CD4-positive, CD25-positive, alpha-beta regulatory T cell (primary cell): ENCODE results near the gene PLEK. TPM values are rescaled to one million over a fixed set of nuclear protein-coding genes. Genes with fewer than 3 reads are reported as not detected.
"Not testable (repeated sequence)": the region's sequence is repeated elsewhere in the genome, so short reads cannot be mapped to it uniquely, and the experiment has no call there.

Experiments used
- ATAC-seq, 2 donors: fragments of 150-1000 bp; cut with Tn5 transposase; one replicate each; pipeline ENCODE4 v1.10.0; 2021; ENCODE audit warnings: low read depth in 2 of 2, moderate number of reproducible peaks in 2 of 2, moderate library complexity in 1 of 2
- DNase-seq, 3 donors: peaks; one replicate each; pipeline versions ENCODE4 v3.0.0 to v3.0.0-alpha.2; 2012 to 2022; ENCODE audit warnings: mixed read lengths in 1 of 3
- H3K27ac ChIP-seq: one replicate; pipeline ENCODE4 v1.7.0; 2013; ENCODE audit warnings: mild to moderate bottlenecking, low read length; ENCODE audit not compliant: insufficient read depth, poor library complexity, severe bottlenecking
- H3K27me3 ChIP-seq: one replicate; pipeline ENCODE4 v1.7.0; 2013; ENCODE audit warnings: low read length; ENCODE audit not compliant: control insufficient read depth, insufficient read depth
- H3K36me3 ChIP-seq: one replicate; pipeline ENCODE4 v1.7.0; 2013; ENCODE audit warnings: mild to moderate bottlenecking, low read length, moderate library complexity; ENCODE audit not compliant: control insufficient read depth, insufficient read depth
- H3K4me1 ChIP-seq: 2 replicates; pipeline ENCODE4 v1.7.0; 2013; ENCODE audit warnings: mild to moderate bottlenecking, low read length; ENCODE audit not compliant: insufficient read depth, control insufficient read depth, poor library complexity, severe bottlenecking
- H3K4me3 ChIP-seq: one replicate; pipeline ENCODE4 v1.7.0; 2013; ENCODE audit warnings: low read depth, mild to moderate bottlenecking, low read length, moderate library complexity
- H3K9me3 ChIP-seq, 2 experiments: 1 replicate in 1 of 2; 2 replicates in 1 of 2; pipeline ENCODE4 v1.7.0; 2013; ENCODE audit warnings: low read length in 2 of 2, mild to moderate bottlenecking in 1 of 2, moderate library complexity in 1 of 2; ENCODE audit not compliant: control insufficient read depth in 2 of 2
- H3K27ac Mint-ChIP-seq, 3 donors: one replicate each; pipeline ENCODE4 v1.8.0; 2020 to 2022; ENCODE audit warnings: mild to moderate bottlenecking in 3 of 3, mixed read lengths in 3 of 3, moderate library complexity in 2 of 3
- H3K27me3 Mint-ChIP-seq: one replicate; pipeline ENCODE4 v1.8.0; 2022; ENCODE audit warnings: mild to moderate bottlenecking, mixed read lengths
- H3K36me3 Mint-ChIP-seq: one replicate; pipeline ENCODE4 v1.8.0; 2020; ENCODE audit warnings: mixed read lengths
- H3K4me1 Mint-ChIP-seq, 4 donors: one replicate each; pipeline ENCODE4 v1.8.0; 2020 to 2022; ENCODE audit warnings: mixed read lengths in 4 of 4, mild to moderate bottlenecking in 1 of 4
- H3K4me3 Mint-ChIP-seq, 4 donors: one replicate each; pipeline ENCODE4 v1.8.0; 2020 to 2022; ENCODE audit warnings: mild to moderate bottlenecking in 4 of 4, mixed read lengths in 4 of 4, moderate library complexity in 3 of 4
- H3K9me3 Mint-ChIP-seq, 7 donors: one replicate each; pipeline ENCODE4 v1.8.0; 2020 to 2022; ENCODE audit warnings: mixed read lengths in 7 of 7, mild to moderate bottlenecking in 3 of 7, moderate library complexity in 2 of 7
- polyA plus RNA-seq, 4 donors: library from polyadenylated mRNA; unstranded; fragments of 300-500 nt; fragmentation: Illumina TruSeq; gene quantifications; one replicate each; pipeline ENCODE4 v1.2.3, GENCODE V29; 2021
- total RNA-seq: library from RNA; stranded (reverse); gene quantifications from one replicate; pipeline ENCODE4 v1.2.3, GENCODE V29; 2022

The PLEK gene
- total and polyA plus RNA-seq, 5 donors from 2014 or later, result 2.2 to 10.1 (median 5.8) TPM

GRCh38 chr2:68438455-68439303 lies 73.6 kb downstream of the PLEK start:
- H3K36me3 ChIP-seq, result no peaks in the 10 kb centered on the region
- H3K9me3 ChIP-seq, result no peaks in the 10 kb centered on the region
- ATAC-seq (no peak), DNase-seq (no peak)
- H3K4me3 ChIP-seq, result no peak overlapping the region
- Mint-ChIP-seq H3K27me3 (peaks cover 4% of the 10 kb centered on the region), H3K27ac (peak overlapping the region in 1 of 3 donors; percentile 19), H3K9me3 (no peaks in the 10 kb centered on the region), H3K4me1 (peaks cover 11 to 18% (median 13%) of the 10 kb centered on the region in 4 donors), H3K36me3 (no peaks in the 10 kb centered on the region), H3K4me3 (no peak overlapping the region)
- H3K27me3 ChIP-seq, result no peaks in the 10 kb centered on the region
- H3K27ac ChIP-seq, result no peak overlapping the region
- peaks cover 11% of the 10 kb centered on the region for H3K4me1 ChIP-seq

- Mint-ChIP-seq H3K27me3 (peaks cover 4% of the 10 kb centered on the region), H3K4me3 (peak overlapping the region in 1 of 4 donors; percentile 3), H3K27ac (peak overlapping the region in 2 of 3 donors; percentile 70 to 87), H3K36me3 (no peaks in the 10 kb centered on the region), H3K9me3 (no peaks in the 10 kb centered on the region), H3K4me1 (peaks cover 11 to 14% (median 13%) of the 10 kb centered on the region in 4 donors)
- ATAC-seq (peak; percentile 90 to 92), DNase-seq (peak; percentile 75 to 88 (median 83))
- Histone ChIP-seq H3K4me3 (no peak overlapping the region), H3K4me1 (peaks cover 11% of the 10 kb centered on the region), H3K9me3 (no peaks in the 10 kb centered on the region), H3K27ac (peak overlapping the region; percentile 53), H3K27me3 (no peaks in the 10 kb centered on the region), H3K36me3 (no peaks in the 10 kb centered on the region)
Measured at GRCh38 chr2:68441179-68441993, 76.3 kb downstream of the PLEK start.

GRCh38 chr2:68441994-68442322 lies 76.9 kb downstream of the PLEK start:
- H3K27ac Mint-ChIP-seq, result no peak overlapping the region

GRCh38 chr2:68446425-68446824 lies 81.3 kb downstream of the PLEK start:
- not testable (repeated sequence) for H3K36me3 ChIP-seq

More at GRCh38 chr2:68441994-68442322, 76.9 kb downstream of the PLEK start:
- Histone ChIP-seq H3K27ac (no peak overlapping the region), H3K36me3 (no peaks in the 10 kb centered on the region), H3K9me3 (no peaks in the 10 kb centered on the region), H3K4me1 (peaks cover 11% of the 10 kb centered on the region), H3K4me3 (no peak overlapping the region), H3K27me3 (no peaks in the 10 kb centered on the region)
- H3K27me3 Mint-ChIP-seq, result peaks cover 4% of the 10 kb centered on the region
- DNase-seq (no peak), ATAC-seq (no peak)
- H3K4me3 Mint-ChIP-seq, result no peak overlapping the region
- peaks cover 0 to under 1% (median 0%) of the 10 kb centered on the region in 7 donors for H3K9me3 Mint-ChIP-seq
- H3K4me1 Mint-ChIP-seq, result peaks cover 11 to 14% (median 13%) of the 10 kb centered on the region in 4 donors
- no peaks in the 10 kb centered on the region for H3K36me3 Mint-ChIP-seq

More at GRCh38 chr2:68446425-68446824, 81.3 kb downstream of the PLEK start:
- H3K27ac Mint-ChIP-seq, H3K27me3 ChIP-seq, H3K36me3 Mint-ChIP-seq, H3K27ac ChIP-seq, H3K9me3 ChIP-seq, ATAC-seq, H3K4me3 Mint-ChIP-seq, H3K4me1 Mint-ChIP-seq, H3K4me3 ChIP-seq, DNase-seq, H3K4me1 ChIP-seq, H3K27me3 Mint-ChIP-seq, H3K9me3 Mint-ChIP-seq: not testable (repeated sequence)

Other genes starting within 250 kb of the PLEK start
- gene PNO1, start 207.4 kb upstream of the PLEK start, total RNA-seq, result 29.8 TPM
- 10 to 100 TPM; 20.6 to 25.0 (median 22.8) TPM for gene PNO1, start 207.4 kb upstream of the PLEK start, polyA plus RNA-seq
- 68.2 TPM for gene PPP3R1, start 112.8 kb upstream of the PLEK start, total RNA-seq
- gene PPP3R1, start 112.8 kb upstream of the PLEK start, polyA plus RNA-seq, result 1 to 10 TPM; 2.8 to 5.5 (median 3.9) TPM
- not detected for gene CNRIP1, start 45.3 kb upstream of the PLEK start, total RNA-seq
- under 1 TPM in 1 of 4 donors, not detected in 3; 0.22 TPM for gene CNRIP1, start 45.3 kb upstream of the PLEK start, polyA plus RNA-seq
- gene FBXO48, start 102.0 kb downstream of the PLEK start, total RNA-seq, result 2.7 TPM
- 1 to 10 TPM in 2 of 4 donors, under 1 TPM in 2; 0.59 to 1.3 (median 0.82) TPM for gene FBXO48, start 102.0 kb downstream of the PLEK start, polyA plus RNA-seq
- gene APLF, start 102.3 kb downstream of the PLEK start, total RNA-seq, result 3.9 TPM
- gene APLF, start 102.3 kb downstream of the PLEK start, polyA plus RNA-seq, result 1 to 10 TPM; 1.5 to 2.9 (median 2.1) TPM